Right renal pelvis (tissue), 4 donors: ENCODE measurements around the gene ERCC2. TPM values are rescaled to one million over a fixed set of nuclear protein-coding genes. Genes with fewer than 3 reads are reported as not detected.
"Not testable (repeated sequence)": the region's sequence is repeated elsewhere in the genome, so short reads cannot be mapped to it uniquely, and the experiment has no call there.

Source experiments
- DNase-seq, 4 donors: peaks; one replicate each; pipeline ENCODE4 v3.0.0-alpha.2; 2013; ENCODE audit warnings: low read depth in 4 of 4, low spot score in 3 of 4, missing footprints in 1 of 4
- polyA plus RNA-seq, 4 donors: library from polyadenylated mRNA; unstranded; fragments of 120-200 nt; gene quantifications; one replicate each; pipeline ENCODE4 v1.2.1, GENCODE V29; 2013; ENCODE audit not compliant: insufficient read length in 4 of 4

The ERCC2 gene
- 10 to 100 TPM; 33.2 to 35.5 (median 33.8) TPM for polyA plus RNA-seq

- peak; percentile 99 to 100 (median 100) for DNase-seq
Observed at GRCh38 chr19:45370410-45371204, at the start of gene ERCC2. TSS of gene ERCC2 (minus strand) at chr19:45370573. CDS start at chr19:45370540, 33 bp downstream.

GRCh38 chr19:45419895-45420294 is 49.5 kb upstream of the ERCC2 start:
- no peak for DNase-seq

- DNase-seq = no peak
Observed at GRCh38 chr19:45419396-45419795, 49.0 kb upstream of the ERCC2 start.

DNA sequence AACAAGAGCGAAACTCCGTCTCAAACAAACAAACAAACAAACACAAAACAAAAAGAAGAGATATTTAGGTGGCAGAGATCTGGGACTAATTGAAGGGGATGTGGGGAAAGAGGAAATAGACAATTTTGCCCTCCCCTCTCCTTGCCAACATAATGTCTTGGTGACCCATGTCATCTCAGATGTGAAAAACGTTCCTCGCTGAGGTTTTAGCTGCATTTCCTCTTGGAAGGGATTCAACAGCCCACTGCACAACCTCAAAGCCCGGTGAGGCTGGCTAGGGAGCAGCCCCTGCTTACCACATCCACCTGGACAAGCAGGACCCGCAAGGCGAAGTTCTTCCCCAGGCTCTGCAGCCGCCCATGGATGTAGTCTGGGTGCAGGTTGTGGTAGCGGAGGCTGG is 48.4 kb upstream of the ERCC2 start:
- no peak for DNase-seq

- no peak for DNase-seq
Observed at GRCh38 chr19:45417151-45417550, 46.8 kb upstream of the ERCC2 start.

GRCh38 chr19:45414468-45414867 is 44.1 kb upstream of the ERCC2 start:
- no peak for DNase-seq

DNA sequence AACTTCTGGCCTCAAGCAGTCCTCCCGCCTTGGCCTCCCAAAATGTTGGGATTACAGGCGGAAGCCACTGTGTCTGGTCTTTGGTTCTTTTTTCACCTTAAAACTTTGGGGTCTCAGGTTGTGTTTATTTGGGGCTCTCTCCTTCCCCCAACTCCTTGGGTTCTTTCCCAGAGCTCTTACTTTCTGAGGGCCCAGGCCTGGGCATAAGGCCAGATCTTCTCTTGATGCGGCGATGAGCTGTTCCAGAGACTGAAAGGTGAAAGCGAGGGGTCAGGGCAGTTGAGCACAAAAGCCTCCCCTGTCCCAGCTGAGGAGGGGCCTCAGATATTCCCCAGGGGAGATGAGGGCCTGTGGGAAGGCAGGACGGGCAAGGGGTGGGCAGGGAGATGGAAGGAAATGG is 43.1 kb upstream of the ERCC2 start:
- DNase-seq = no peak

DNA sequence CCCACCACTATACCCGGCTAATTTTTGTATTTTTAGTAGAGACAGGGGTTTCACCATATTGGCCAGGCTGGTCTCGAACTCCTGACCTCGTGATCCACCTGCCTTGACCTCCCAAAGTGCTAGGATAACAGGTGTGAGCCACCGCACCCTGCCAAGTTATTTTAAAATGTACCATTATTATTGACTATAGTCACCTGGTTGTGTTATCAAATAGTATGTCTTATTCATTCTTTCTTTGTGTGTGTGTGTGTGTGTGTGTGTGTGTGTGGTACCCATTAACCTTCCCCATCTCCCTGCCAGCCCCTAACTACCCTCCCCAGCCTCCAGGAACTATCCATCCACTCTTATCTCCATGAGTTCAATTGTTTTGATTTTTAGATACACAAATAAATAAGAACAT is 40.0 kb upstream of the ERCC2 start:
- not testable (repeated sequence) for DNase-seq

GRCh38 chr19:45409557-45409920 is 39.2 kb upstream of the ERCC2 start:
- DNase-seq = no peak

- no peak for DNase-seq
Observed at GRCh38 chr19:45408830-45409556, 38.6 kb upstream of the ERCC2 start.

DNA sequence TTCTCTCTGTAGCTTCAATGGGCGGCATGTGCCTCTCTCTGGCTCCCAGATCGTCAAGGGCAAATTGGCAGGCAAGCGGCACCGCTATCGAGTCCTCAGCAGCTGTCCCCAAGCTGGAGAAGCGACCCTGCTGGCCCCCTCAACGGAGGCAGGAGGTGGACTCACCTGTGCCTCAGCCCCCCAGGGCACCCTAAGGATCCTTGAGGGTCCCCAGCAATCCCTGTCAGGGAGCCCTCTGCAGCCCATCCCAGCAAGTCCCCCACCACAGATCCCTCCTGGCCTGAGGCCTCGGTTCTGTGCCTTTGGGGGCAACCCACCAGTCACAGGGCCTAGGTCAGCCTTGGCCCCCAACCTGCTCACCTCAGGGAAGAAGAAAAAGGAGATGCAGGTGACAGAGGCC is 37.7 kb upstream of the ERCC2 start:
- no peak for DNase-seq

DNA sequence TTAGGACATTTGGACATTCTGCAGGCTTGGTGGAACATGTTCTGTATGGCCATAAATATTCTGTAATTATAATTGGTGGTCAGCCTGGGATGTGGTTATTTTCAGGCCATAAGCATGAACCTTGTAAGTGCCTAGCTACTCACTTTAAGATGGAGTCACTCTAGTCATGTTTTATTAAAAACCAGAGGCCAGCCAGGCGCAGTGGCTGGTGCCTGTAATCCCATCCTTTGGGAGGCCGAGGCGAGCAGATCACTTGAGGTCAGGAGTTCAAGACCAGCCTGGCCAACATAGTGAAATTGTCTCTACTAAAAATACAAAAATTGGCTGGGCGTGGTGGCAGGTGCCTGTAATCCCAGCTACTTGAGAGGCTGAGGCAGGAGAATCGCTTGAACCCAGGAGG is 37.2 kb upstream of the ERCC2 start:
- not testable (repeated sequence) for DNase-seq

- DNase-seq = no peak
Observed at GRCh38 chr19:45407091-45407375, 36.7 kb upstream of the ERCC2 start.

DNA sequence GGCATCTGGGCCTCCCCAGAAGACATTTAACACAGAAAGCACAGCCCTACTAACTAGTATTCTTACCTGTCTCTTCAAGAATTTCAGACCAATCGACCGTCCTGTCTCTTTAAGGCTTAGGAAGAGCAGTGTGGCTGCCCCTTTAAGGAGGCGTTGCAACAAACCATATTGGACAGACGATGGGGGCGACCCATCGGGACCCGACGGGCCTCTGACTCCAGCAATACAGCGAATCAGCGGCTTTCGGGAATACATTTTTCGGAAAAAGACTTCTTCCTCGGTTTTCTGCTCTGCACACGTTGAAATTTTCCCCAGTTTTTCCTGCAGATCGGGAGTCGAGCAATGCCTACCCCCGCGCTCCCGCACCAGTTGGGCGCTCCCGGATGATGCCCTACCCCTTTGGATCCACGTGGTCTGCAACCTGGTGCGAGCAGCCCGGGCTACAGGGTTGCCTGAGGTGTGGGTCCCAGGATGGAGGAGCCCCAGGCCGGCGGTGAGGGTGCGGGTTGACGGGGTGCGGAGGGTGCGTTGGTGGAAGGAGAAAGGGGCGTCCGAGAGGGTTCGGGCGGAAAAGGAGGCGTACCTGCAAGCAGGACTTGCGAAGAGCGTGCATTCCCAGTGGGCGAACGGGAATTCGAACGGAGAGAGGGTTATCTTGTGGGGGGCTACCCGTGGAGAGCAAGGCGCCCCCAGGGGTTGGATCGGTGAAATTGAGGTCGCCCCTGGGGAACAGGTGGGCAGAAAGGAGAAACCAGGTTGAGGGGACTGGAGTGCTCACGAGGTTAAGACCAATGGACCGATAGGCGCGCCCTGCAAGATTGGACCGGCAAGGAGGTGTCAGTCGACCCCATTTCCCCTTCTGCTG is 36.1 kb upstream of the ERCC2 start, which contains the start of gene POLR1G:
Gene POLR1G (plus strand): TSS at position 419 of the 865 bp plus-strand sequence. CDS start 53 bp downstream, at position 472.
- DNase-seq = peak in 2 of 4 donors; percentile 73 to 81

- DNase-seq = peak in 2 of 4 donors; percentile 73 to 77
Observed at GRCh38 chr19:45405435-45406225, 35.3 kb upstream of the ERCC2 start.

GRCh38 chr19:45404557-45405434 is 34.4 kb upstream of the ERCC2 start, which contains the start of gene PPP1R13L:
TSS of gene PPP1R13L (minus strand) at chr19:45405069. CDS start at chr19:45398318, 6,751 bp downstream.
- no peak for DNase-seq

GRCh38 chr19:45403781-45404556 is 33.6 kb upstream of the ERCC2 start:
- DNase-seq = no peak

DNA sequence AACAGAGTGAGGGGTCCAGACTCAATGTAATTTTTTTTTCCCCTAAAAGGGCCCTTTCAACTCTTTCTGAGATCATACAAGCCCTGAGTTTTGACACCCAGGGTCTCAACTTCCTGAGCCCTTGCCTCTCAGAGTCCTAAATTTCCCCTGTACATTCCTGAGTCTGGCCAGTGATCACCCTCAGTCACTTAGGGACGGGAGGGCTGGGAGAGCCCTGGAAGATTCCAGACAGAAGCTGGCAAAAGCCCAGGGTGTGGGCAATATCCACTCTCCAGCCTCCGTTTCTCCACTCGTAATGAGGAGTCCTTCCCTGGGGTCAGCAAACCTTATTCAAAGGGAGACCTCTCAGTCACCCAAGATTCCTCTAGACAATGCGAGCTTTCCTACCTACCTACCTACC is 32.9 kb upstream of the ERCC2 start:
- DNase-seq = no peak
